NB4 (cell line): ENCODE data around the gene ADORA1.
A peak's percentile ranks its signal among the peaks of the same experiment; 100 is the strongest.

ENCODE experiments used
- DNase-seq: peaks from one replicate; pipeline ENCODE4 v3.0.0; 2010; ENCODE audit warnings: low read depth
- H3K4me3 ChIP-seq: one replicate; pipeline ENCODE4 v1.5.1; 2011; ENCODE audit warnings: mild to moderate bottlenecking, low read depth, low read length, moderate library complexity
- CTCF ChIP-seq: IDR thresholded peaks from one replicate; pipeline ENCODE4 v1.5.1; 2012; ENCODE audit warnings: low read depth, low read length
- MAX ChIP-seq: IDR thresholded peaks from 2 replicates; pipeline ENCODE4 v1.6.1; 2011; ENCODE audit warnings: low read depth, low read length
- MYC ChIP-seq: IDR thresholded peaks from 2 replicates; pipeline ENCODE4 v1.6.1; 2011; ENCODE audit warnings: low read depth, low read length
- POLR2A ChIP-seq: IDR thresholded peaks from 2 replicates; pipeline ENCODE4 v1.6.1; 2011; ENCODE audit warnings: mild to moderate bottlenecking; ENCODE audit not compliant: insufficient read length; ENCODE audit errors: extremely low read depth

The ADORA1 gene

GRCh38 chr1:203199816-203200571 is 72.5 kb downstream of the ADORA1 start:
- H3K4me3 ChIP-seq, result no peak overlapping the region
- peak; percentile 93 for DNase-seq
- TF ChIP-seq MYC (no peak), MAX (0 out of 2 replicates have a peak, but pooled peaks have one; percentile 19)

DNA sequence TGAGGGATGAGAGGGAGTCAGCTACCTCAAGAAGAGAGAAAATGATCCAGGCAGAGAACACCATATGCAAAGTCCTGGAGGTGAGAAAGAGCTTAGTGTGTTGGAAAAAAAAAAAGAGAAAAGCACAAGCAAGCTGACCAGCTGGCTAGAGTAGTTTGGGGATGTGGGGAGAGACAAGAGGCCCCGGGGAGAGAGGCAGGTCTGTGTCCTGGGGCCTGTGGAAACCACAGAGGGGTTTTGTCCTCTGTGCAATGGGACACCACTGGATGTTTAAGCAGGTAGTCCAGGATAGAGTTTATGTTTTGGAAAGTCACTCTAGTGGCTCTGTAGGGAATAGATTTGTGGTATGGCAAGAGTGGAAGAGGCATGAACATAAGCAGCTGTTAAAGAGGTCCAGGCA is 73.4 kb downstream of the ADORA1 start:
- peak; percentile 63 for DNase-seq
- TF ChIP-seq MYC (no peak), MAX (no peak), CTCF (no peak), POLR2A (no peak)
- H3K4me3 ChIP-seq, result no peak overlapping the region

DNA sequence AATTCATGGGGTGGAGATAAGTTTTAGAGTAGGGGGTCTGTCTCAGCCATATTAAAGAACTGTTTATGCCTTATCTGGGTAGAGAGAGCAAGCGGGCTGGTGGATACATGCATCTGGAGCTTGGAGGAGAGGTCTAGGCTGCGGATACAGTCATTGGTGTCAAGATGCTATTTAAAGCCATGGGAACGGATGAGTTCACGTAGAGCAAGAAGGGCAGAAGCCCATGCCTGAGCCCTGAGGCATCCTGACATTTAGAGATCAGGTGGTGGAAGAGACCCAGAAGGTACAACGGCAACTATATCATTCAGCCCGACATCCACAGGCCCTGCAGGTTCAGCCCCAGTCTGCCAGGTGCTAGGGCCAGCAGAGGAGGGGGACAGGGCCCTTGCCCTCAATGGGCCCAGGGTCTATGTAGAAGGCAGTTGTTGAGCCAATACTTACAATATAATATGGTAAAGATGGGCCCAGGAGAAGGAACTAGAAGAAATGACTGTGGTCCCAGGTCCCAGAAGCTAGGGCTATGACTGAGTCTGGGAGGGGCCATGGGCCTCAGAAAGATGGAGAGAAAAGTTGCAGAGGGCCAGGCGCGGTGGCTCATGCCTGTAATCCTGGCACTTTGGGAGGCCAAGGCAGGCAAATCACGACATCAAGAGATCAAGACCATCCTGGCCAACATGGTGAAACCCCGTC is 74.1 kb downstream of the ADORA1 start:
- no peak for DNase-seq
- TF ChIP-seq POLR2A (no peak), CTCF (no peak), MAX (no peak), MYC (no peak)
- H3K4me3 ChIP-seq, result no peak overlapping the region

GRCh38 chr1:203202431-203203245 is 75.1 kb downstream of the ADORA1 start:
- DNase-seq, result peak; percentile 90
- TF ChIP-seq POLR2A (no peak), MAX (no peak), CTCF (no peak), MYC (no peak)
- no peak overlapping the region for H3K4me3 ChIP-seq

- no peak for DNase-seq
- TF ChIP-seq CTCF (no peak), POLR2A (no peak)
- no peak overlapping the region for H3K4me3 ChIP-seq
Measured at GRCh38 chr1:203204756-203205155, 77.2 kb downstream of the ADORA1 start.

DNA sequence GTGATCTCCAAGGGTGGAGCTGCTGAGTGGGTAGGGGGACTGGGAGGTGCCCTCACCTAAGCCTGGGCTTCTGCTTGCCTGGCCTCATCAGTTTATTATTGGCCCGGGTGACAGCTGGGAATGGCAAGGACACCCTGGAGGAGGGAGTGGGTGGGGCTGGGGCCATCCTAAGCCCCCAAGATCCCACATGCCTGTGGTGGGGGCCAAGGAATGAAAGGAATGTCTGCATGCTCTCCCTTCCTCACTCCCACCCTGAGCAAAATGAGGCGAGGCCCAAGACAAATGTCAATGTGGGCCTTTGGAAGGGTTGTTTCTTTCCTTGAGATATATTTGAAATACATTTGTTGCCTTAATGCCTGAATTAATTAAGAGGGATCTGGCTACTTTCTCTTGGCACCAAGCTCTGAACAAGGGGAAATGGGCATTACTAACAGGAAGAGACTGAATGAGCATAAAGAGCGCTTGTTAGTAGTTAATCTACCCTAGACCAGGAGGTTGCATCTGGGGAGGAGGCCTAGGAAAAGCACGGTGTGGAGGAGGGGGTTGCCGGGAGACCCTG is 78.7 kb downstream of the ADORA1 start:
- no peak for DNase-seq

More for the DNA sequence above, 78.7 kb downstream of the ADORA1 start:
- TF ChIP-seq CTCF (no peak), MAX (no peak), MYC (no peak), POLR2A (no peak)
- H3K4me3 ChIP-seq, result no peak overlapping the region
